Measurements from ENCODE around the gene KDM4C. TPM values are rescaled to one million over a fixed set of nuclear protein-coding genes. Genes with fewer than 3 reads are reported as not detected.

KDM4C gene
- total and polyA plus RNA-seq, 10 donors: 11.1 to 85.5 (median 61.9) TPM

DNA sequence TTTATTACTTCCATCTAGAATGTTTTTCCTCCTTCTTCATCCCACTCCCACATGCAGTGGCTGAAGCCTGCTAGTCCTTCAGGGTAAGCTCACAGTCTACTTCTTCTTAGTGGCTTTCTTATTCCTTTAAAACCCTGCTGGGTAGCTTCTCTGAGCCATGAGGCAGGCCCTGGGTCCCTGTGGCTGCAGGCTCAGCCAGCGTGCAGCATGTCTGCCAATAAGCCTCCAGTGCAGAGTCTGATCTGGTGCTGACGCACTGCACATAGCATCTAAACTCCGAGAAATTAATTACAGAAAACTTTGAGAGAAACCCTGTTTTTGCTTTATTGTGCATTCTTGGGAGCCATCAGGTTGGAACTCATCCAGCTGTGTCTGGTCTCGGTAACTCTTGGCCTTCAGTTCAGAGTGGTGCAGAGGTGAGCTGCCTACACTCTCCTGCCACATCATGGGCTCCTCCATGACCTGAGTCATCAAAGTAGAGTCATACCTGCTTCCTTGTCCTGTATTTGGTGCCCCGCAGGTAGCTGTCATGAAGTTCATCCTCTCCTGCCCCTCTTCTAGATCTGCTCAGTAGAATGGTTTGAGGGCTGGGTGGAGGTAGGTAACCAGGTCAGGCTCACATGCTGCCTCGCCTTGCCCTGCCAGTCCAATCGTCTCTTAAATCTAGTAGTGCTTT is 339.4 kb downstream of the KDM4C start:
- H3K4me1 ChIP-seq: peaks cover 0 to 9% (median 2%) of the 10 kb centered on the region in 6 donors
- intact Hi-C loops (cut with DNase I; ENCODE audit: low total_unique reads): no loop called here
- WGBS, 5 donors: 93 to 99% (median 97%) methylated on average over 7 of the region's 7 CpGs
- no peak overlapping the region for H3K27ac ChIP-seq
- no peak for TF ChIP-seq POLR2A (IDR thresholded peaks at IDR 0.05)
- no peak for TF ChIP-seq CTCF (IDR thresholded peaks at IDR 0.05 in 8 of 11, conservative IDR thresholded peaks at IDR 0.05 in 3 of 11)
- no peak for TF ChIP-seq POLR2AphosphoS5 (IDR thresholded peaks at IDR 0.05)
- H3K36me3 ChIP-seq: peaks cover 0 to 57% (median 6%) of the 10 kb centered on the region in 6 donors
- no peak for DNase-seq
- peaks cover 0 to 16% (median 8%) of the 10 kb centered on the region in 8 donors for H3K9me3 ChIP-seq
- no peak overlapping the region for H3K4me3 ChIP-seq
- H3K27me3 ChIP-seq (replicated peaks in 1 of 7): no peaks in the 10 kb centered on the region

GRCh38 chr9:7097785-7098752 is 340.3 kb downstream of the KDM4C start:
- DNase-seq: no peak
- no peak for TF ChIP-seq POLR2AphosphoS5 (IDR thresholded peaks at IDR 0.05)
- no peak for TF ChIP-seq POLR2A (IDR thresholded peaks at IDR 0.05)
- no peak for TF ChIP-seq CTCF (IDR thresholded peaks at IDR 0.05 in 8 of 11, conservative IDR thresholded peaks at IDR 0.05 in 3 of 11)
- peaks cover 0 to 53% (median 6%) of the 10 kb centered on the region in 6 donors for H3K36me3 ChIP-seq
- peaks cover 0 to 9% (median 2%) of the 10 kb centered on the region in 6 donors for H3K4me1 ChIP-seq
- no peak overlapping the region for H3K27ac ChIP-seq
- H3K4me3 ChIP-seq: no peak overlapping the region
- intact Hi-C loops (cut with DNase I; ENCODE audit: low total_unique reads): no loop called here
- H3K27me3 ChIP-seq (replicated peaks in 1 of 7): no peaks in the 10 kb centered on the region
- WGBS, 5 donors: 93 to 97% (median 96%) methylated on average over 3 of the region's 3 CpGs
- H3K9me3 ChIP-seq: peaks cover 0 to 16% (median 8%) of the 10 kb centered on the region in 8 donors

DNA sequence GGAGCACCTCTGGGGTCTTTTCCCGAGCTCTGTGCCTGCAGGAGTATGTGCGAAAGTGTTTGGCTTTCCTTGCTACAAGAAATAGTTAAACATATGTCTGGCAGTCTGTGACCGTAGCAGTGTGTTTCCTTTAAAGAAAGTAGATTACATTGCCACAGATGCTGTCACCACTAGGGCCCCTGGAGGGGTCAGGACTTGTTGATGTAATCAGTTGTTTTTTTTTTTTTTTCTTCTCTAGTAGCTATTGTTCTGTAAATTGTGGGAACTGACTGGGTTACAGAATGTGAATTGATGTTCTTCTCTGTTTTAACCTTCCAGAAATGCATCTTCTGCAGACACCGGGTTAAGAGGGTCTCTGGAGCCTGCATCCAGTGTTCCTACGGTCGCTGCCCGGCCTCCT is 345.6 kb downstream of the KDM4C start:
- H3K4me3 ChIP-seq: no peak overlapping the region
- WGBS, 5 donors: 84 to 91% (median 89%) methylated on average over 7 of the region's 7 CpGs
- H3K27me3 ChIP-seq (replicated peaks in 1 of 7): no peaks in the 10 kb centered on the region
- intact Hi-C loops (cut with DNase I; ENCODE audit: low total_unique reads): no loop called here
- no peak overlapping the region for H3K27ac ChIP-seq
- no peak for DNase-seq
- peaks cover 0 to 70% (median 24%) of the 10 kb centered on the region in 6 donors for H3K36me3 ChIP-seq
- no peak for TF ChIP-seq POLR2AphosphoS5 (IDR thresholded peaks at IDR 0.05)
- TF ChIP-seq CTCF (IDR thresholded peaks at IDR 0.05 in 8 of 11, conservative IDR thresholded peaks at IDR 0.05 in 3 of 11): no peak
- no peak for TF ChIP-seq POLR2A (IDR thresholded peaks at IDR 0.05)
- H3K4me1 ChIP-seq: no peaks in the 10 kb centered on the region
- H3K9me3 ChIP-seq: peaks cover 0 to 15% (median 8%) of the 10 kb centered on the region in 8 donors

DNA sequence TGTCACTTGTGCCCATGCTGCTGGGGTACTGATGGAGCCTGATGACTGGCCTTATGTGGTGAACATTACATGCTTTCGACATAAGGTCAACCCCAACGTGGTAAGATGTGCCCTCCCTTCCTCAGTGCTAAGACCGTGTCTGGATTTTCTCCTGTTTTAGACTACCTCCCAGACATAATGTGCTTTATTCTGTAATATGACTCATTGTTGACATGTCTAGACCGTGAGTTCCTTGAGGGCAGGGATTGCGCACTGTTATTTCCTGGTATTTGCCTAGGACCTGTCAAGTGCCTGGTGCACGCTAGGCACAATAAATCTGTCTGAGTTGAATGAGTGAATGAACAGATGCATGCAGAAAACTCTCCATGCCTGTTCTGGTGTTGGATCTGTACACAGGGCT is 346.0 kb downstream of the KDM4C start:
- Histone ChIP-seq H3K36me3 (peaks cover 0 to 69% (median 25%) of the 10 kb centered on the region in 6 donors), H3K27ac (no peak overlapping the region), H3K4me3 (no peak overlapping the region), H3K4me1 (no peaks in the 10 kb centered on the region), H3K27me3 (replicated peaks in 1 of 7) (no peaks in the 10 kb centered on the region), H3K9me3 (peaks cover 0 to 11% (median 8%) of the 10 kb centered on the region in 8 donors)
- no peak for DNase-seq
- intact Hi-C loops (cut with DNase I; ENCODE audit: low total_unique reads): no loop called here
- WGBS, 5 donors: 84 to 91% (median 89%) methylated on average over 6 of the region's 6 CpGs
- no peak for TF ChIP-seq POLR2A (IDR thresholded peaks at IDR 0.05)
- TF ChIP-seq POLR2AphosphoS5 (IDR thresholded peaks at IDR 0.05): no peak
- no peak for TF ChIP-seq CTCF (IDR thresholded peaks at IDR 0.05 in 8 of 11, conservative IDR thresholded peaks at IDR 0.05 in 3 of 11)
